Activated naive CD4-positive, alpha-beta T cell treated with anti-CD3 and anti-CD28 coated beads, Interleukin-2, amount 10 ng/mL, durations not matched to agents 7 days and 5 days (primary cell): Measurements from ENCODE around the gene HPCAL1.

Experiments used
- CTCF ChIA-PET: fragments of 350-600 bp; sonication (Branson Sonifier 250); formaldehyde crosslinking; loops from one replicate; lab custom pipeline; 2021; ENCODE audit warnings: antibody characterized with exemption; lab: Charles Lee
- DNase-seq: peaks from one replicate; pipeline ENCODE4 v3.0.0-alpha.2; 2020
- H3K27ac Mint-ChIP-seq: one replicate; pipeline ENCODE4 v1.8.0; 2021; ENCODE audit warnings: mild to moderate bottlenecking, moderate library complexity, mixed read lengths
- H3K27me3 Mint-ChIP-seq: one replicate; pipeline ENCODE4 v1.8.0; 2021; ENCODE audit warnings: mild to moderate bottlenecking, mixed read lengths
- H3K36me3 Mint-ChIP-seq: one replicate; pipeline ENCODE4 v1.8.0; 2021; ENCODE audit warnings: mixed read lengths
- H3K4me1 Mint-ChIP-seq: one replicate; pipeline ENCODE4 v1.8.0; 2021; ENCODE audit warnings: mixed read lengths
- H3K4me3 Mint-ChIP-seq: one replicate; pipeline ENCODE4 v1.8.0; 2021; ENCODE audit warnings: mild to moderate bottlenecking, moderate library complexity, mixed read lengths
- H3K9me3 Mint-ChIP-seq: one replicate; pipeline ENCODE4 v1.8.0; 2021; ENCODE audit warnings: mixed read lengths

Gene HPCAL1

GRCh38 chr2:10399358-10399757 is 96.7 kb downstream of the HPCAL1 start:
- Mint-ChIP-seq H3K36me3 (peaks cover 39% of the 10 kb centered on the region), H3K27ac (peak overlapping the region; percentile 51), H3K9me3 (peaks cover 3% of the 10 kb centered on the region), H3K4me3 (no peak overlapping the region), H3K27me3 (no peaks in the 10 kb centered on the region), H3K4me1 (peaks cover 31% of the 10 kb centered on the region)
- CTCF ChIA-PET, result no interaction called here
- no peak for DNase-seq

GRCh38 chr2:10400002-10400401 is 97.3 kb downstream of the HPCAL1 start:
- Mint-ChIP-seq H3K4me1 (peaks cover 31% of the 10 kb centered on the region), H3K27ac (peak overlapping the region; percentile 51), H3K4me3 (no peak overlapping the region), H3K36me3 (peaks cover 39% of the 10 kb centered on the region), H3K9me3 (peaks cover 3% of the 10 kb centered on the region), H3K27me3 (no peaks in the 10 kb centered on the region)
- DNase-seq, result no peak
- CTCF ChIA-PET, result no interaction called here

- DNase-seq, result peak; percentile 52
- peaks cover 3% of the 10 kb centered on the region for H3K9me3 Mint-ChIP-seq
- peak overlapping the region; percentile 74 for H3K27ac Mint-ChIP-seq
- H3K36me3 Mint-ChIP-seq, result peaks cover 39% of the 10 kb centered on the region
- CTCF ChIA-PET, result interaction anchor here (1.4 kb wide), 1 partner anchor 9 kb away, joined by 5 read pairs; no protein-coding TSS in a partner anchor
- no peaks in the 10 kb centered on the region for H3K27me3 Mint-ChIP-seq
- H3K4me1 Mint-ChIP-seq, result peaks cover 33% of the 10 kb centered on the region
- H3K4me3 Mint-ChIP-seq, result no peak overlapping the region
Observed at GRCh38 chr2:10400568-10400977, 97.9 kb downstream of the HPCAL1 start.

DNA sequence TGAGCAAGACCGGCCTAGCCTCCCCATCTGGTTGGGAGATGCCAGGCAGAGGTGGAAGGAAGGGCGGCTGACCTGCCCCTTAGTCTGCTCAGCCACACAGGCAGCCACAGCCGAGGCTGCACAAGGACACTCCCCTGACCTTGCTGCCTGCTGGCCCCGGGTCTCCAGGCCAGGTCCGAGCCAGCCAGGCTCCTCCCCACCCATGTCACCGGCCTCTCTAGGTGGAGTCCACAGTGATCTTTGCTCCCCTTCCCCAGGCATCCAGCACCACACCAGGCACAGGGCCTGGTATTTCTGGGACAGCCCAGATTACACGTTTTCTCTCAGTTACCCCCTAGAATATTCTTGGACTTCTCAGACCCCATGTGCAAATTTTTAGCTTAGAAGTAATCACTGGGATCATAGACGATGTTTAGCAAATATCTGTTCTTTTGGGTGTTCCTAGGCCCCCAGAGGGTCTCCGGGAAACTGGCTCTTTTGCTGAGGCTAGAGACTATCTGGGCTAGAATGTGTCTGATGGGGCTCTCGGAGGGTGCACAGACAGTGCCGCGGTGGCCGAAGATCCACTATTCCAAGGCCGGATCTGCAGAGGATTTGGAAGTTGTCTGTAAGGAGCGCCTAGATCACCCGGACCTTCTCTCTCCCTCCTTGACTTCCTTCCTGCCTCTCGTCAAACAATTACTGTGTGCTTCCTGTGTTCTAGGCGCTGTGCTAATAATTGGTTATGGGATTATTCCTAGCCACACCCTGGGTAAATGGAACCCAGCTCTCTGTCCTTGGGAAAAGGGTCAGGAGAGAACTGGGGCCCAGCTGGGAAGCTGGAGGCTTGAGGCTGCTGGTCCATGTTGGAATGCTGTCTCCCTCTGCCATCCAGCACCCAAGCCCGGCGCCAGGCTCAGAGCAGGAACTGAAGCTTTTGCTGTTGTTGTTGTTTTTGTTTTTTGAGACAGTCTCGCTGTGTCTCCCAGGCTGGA is 98.6 kb downstream of the HPCAL1 start:
- DNase-seq, result no peak
- H3K36me3 Mint-ChIP-seq, result peaks cover 39% of the 10 kb centered on the region
- peaks cover 40% of the 10 kb centered on the region for H3K4me1 Mint-ChIP-seq
- no peaks in the 10 kb centered on the region for H3K27me3 Mint-ChIP-seq
- no peak overlapping the region for H3K4me3 Mint-ChIP-seq
- H3K27ac Mint-ChIP-seq, result peak overlapping the region; percentile 76
- CTCF ChIA-PET, result interaction anchor here (1.4 kb wide), 1 partner anchor 9 kb away, joined by 5 read pairs; no protein-coding TSS in a partner anchor
- H3K9me3 Mint-ChIP-seq, result peaks cover 3% of the 10 kb centered on the region

DNA sequence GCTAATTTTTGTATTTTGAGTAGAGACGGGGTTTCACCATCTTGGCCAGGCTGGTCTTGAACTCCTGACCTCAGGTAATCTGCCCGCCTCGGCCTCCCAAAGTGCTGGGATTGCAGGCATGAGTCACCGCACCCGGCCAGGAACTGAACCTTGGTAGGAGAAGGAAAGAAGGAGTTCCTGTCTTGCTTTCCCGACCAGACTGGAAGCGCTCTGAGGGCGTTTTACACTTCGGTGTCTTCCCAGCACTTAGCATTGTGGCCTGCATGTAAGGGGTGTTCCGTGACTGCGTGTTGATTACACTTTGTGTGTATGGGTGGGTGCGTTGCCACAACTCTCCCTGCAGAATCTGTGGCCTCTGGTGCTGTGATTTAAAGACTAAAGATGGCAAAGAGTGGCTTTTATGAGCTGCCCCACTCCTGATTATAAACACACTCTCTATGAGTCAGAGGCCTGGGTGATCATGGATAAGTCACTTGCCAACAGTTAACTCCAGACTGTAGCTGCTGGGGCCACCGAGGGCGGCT is 99.4 kb downstream of the HPCAL1 start:
- H3K4me3 Mint-ChIP-seq, result no peak overlapping the region
- H3K9me3 Mint-ChIP-seq, result peaks cover 3% of the 10 kb centered on the region
- H3K27ac Mint-ChIP-seq, result no peak overlapping the region
- peaks cover 49% of the 10 kb centered on the region for H3K4me1 Mint-ChIP-seq
- H3K27me3 Mint-ChIP-seq, result no peaks in the 10 kb centered on the region
- no peak for DNase-seq
- peaks cover 45% of the 10 kb centered on the region for H3K36me3 Mint-ChIP-seq
- CTCF ChIA-PET, result interaction anchor here (0.9 to 1.4 kb wide), 2 partner anchors 8 to 260 kb away, joined by 4 to 5 read pairs; no protein-coding TSS in a partner anchor

GRCh38 chr2:10402653-10403215 is 100.0 kb downstream of the HPCAL1 start:
- no peak overlapping the region for H3K27ac Mint-ChIP-seq
- H3K9me3 Mint-ChIP-seq, result peaks cover 3% of the 10 kb centered on the region
- DNase-seq, result no peak
- peaks cover 45% of the 10 kb centered on the region for H3K36me3 Mint-ChIP-seq
- no peaks in the 10 kb centered on the region for H3K27me3 Mint-ChIP-seq
- H3K4me3 Mint-ChIP-seq, result no peak overlapping the region
- peaks cover 55% of the 10 kb centered on the region for H3K4me1 Mint-ChIP-seq
- CTCF ChIA-PET, result interaction anchor here (0.9 kb wide), 1 partner anchor 261 kb away, joined by 4 read pairs; no protein-coding TSS in a partner anchor

GRCh38 chr2:10404324-10405143 is 101.8 kb downstream of the HPCAL1 start:
- no peaks in the 10 kb centered on the region for H3K9me3 Mint-ChIP-seq
- DNase-seq, result no peak
- H3K36me3 Mint-ChIP-seq, result peaks cover 38% of the 10 kb centered on the region
- no peaks in the 10 kb centered on the region for H3K27me3 Mint-ChIP-seq
- peaks cover 69% of the 10 kb centered on the region for H3K4me1 Mint-ChIP-seq
- H3K27ac Mint-ChIP-seq, result no peak overlapping the region
- CTCF ChIA-PET, result no interaction called here
- H3K4me3 Mint-ChIP-seq, result no peak overlapping the region

- Mint-ChIP-seq H3K27me3 (no peaks in the 10 kb centered on the region), H3K27ac (no peak overlapping the region), H3K4me3 (no peak overlapping the region), H3K4me1 (peaks cover 62% of the 10 kb centered on the region), H3K9me3 (no peaks in the 10 kb centered on the region), H3K36me3 (peaks cover 31% of the 10 kb centered on the region)
- CTCF ChIA-PET, result interaction anchor here (1.0 to 2.0 kb wide), 3 partner anchors 30 to 135 kb away, joined by 4 to 7 read pairs (median 5); no protein-coding TSS in a partner anchor
- DNase-seq, result no peak
Observed at GRCh38 chr2:10405448-10405847, 102.7 kb downstream of the HPCAL1 start.

- no peak overlapping the region for H3K27ac Mint-ChIP-seq
- H3K4me1 Mint-ChIP-seq, result peaks cover 57% of the 10 kb centered on the region
- CTCF ChIA-PET, result interaction anchor here (0.5 to 4.2 kb wide), 7 partner anchors 23 to 334 kb away, joined by 3 to 26 read pairs (median 4); no protein-coding TSS in a partner anchor
Observed at GRCh38 chr2:10406016-10406415, 103.3 kb downstream of the HPCAL1 start.

GRCh38 chr2:10406491-10407188 is 103.9 kb downstream of the HPCAL1 start:
- no peaks in the 10 kb centered on the region for H3K27me3 Mint-ChIP-seq
- H3K9me3 Mint-ChIP-seq, result no peaks in the 10 kb centered on the region
- CTCF ChIA-PET, result interaction anchor here (0.5 to 4.4 kb wide), 8 partner anchors 24 to 335 kb away, joined by 3 to 35 read pairs (median 5); no protein-coding TSS in a partner anchor
- peaks cover 25% of the 10 kb centered on the region for H3K36me3 Mint-ChIP-seq
- no peak overlapping the region for H3K4me3 Mint-ChIP-seq
- no peak for DNase-seq
- H3K27ac Mint-ChIP-seq, result peak overlapping the region; percentile 92
- peaks cover 50% of the 10 kb centered on the region for H3K4me1 Mint-ChIP-seq

More at GRCh38 chr2:10406016-10406415, 103.3 kb downstream of the HPCAL1 start:
- H3K36me3 Mint-ChIP-seq, result peaks cover 30% of the 10 kb centered on the region
- DNase-seq, result no peak
- no peaks in the 10 kb centered on the region for H3K27me3 Mint-ChIP-seq
- H3K9me3 Mint-ChIP-seq, result no peaks in the 10 kb centered on the region
- no peak overlapping the region for H3K4me3 Mint-ChIP-seq

DNA sequence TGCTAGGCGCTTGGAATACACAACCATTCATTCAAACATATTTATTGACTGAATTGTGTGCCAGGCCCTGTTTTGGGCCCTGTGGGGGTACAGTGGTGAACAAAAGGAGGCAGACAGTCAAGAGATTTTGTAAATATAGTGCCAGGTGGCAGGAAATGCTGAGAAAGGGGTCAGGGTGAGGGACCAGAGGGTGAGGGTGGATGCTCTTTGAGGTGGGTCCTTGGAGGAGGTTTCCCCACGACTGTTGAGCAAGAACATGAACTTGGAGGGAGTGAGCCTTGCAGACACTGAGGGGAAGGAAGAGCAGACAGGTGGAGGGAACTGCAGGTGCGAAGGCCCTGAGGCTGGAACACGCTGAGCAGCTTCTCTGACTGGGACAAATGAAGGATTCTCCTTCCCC is 104.7 kb downstream of the HPCAL1 start:
- no peaks in the 10 kb centered on the region for H3K9me3 Mint-ChIP-seq
- CTCF ChIA-PET, result interaction anchor here (0.9 to 4.7 kb wide), 20 partner anchors 12 to 335 kb away, joined by 3 to 72 read pairs (median 8); partner anchors contain the start of gene HPCAL1
- no peaks in the 10 kb centered on the region for H3K27me3 Mint-ChIP-seq
- peak overlapping the region; percentile 56 for H3K4me3 Mint-ChIP-seq
- peak overlapping the region; percentile 92 for H3K27ac Mint-ChIP-seq
- H3K4me1 Mint-ChIP-seq, result peaks cover 45% of the 10 kb centered on the region
- peaks cover 30% of the 10 kb centered on the region for H3K36me3 Mint-ChIP-seq
- no peak for DNase-seq

DNA sequence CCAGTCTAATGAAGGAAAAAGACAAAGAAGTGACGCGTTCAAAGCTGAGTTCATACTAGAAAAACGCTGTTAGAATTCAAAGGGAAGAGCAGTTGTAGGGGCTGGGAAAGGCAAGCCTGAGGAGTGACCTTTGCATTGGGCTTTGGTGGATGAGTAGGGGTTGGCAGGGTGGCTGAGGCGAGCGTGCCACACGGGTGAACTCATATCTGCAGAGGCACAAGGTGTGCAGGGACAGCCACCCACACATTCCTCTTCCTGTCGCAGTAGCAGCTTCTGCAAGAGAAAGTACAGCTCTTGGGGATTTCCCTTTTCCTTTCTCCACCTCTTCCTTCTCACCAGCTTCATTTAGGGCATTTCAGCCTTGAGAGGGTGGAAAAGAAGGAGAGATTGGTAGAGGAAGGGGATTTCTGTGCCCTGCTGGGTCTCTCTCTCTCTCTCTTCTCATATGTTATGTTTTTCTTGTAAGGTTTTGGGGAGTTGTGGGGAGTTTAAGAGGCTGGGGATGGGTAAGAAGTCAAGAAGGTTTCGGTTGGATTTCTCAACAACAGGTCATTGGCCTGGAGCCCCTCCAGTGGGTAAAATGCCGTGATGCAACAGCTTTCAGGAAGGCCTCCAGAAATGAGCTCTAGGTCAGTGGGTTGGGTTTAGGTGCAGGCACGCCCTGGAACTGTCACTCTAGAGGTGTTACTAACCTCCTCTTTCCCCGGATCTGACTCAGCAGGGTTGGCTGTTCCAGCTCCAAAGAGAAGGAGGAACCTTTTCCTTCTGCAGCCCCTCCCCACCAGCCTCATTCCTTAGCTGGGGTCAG is 105.3 kb downstream of the HPCAL1 start:
- Mint-ChIP-seq H3K27ac (peak overlapping the region; percentile 92), H3K4me1 (peaks cover 45% of the 10 kb centered on the region), H3K36me3 (peaks cover 28% of the 10 kb centered on the region), H3K4me3 (peak overlapping the region; percentile 56), H3K27me3 (no peaks in the 10 kb centered on the region), H3K9me3 (no peaks in the 10 kb centered on the region)
- peak; percentile 72 for DNase-seq
- CTCF ChIA-PET, result interaction anchor here (0.8 to 4.7 kb wide), 38 partner anchors 12 to 336 kb away, joined by 3 to 72 read pairs (median 5); partner anchors contain the start of gene HPCAL1
